ENCODE results near the gene MBTD1. TPM values are rescaled to one million over a fixed set of nuclear protein-coding genes. Genes with fewer than 3 reads are reported as not detected.

Gene MBTD1
- total and polyA plus RNA-seq, 2 experiments from 2014 or later = 19.1 to 63.9 TPM

DNA sequence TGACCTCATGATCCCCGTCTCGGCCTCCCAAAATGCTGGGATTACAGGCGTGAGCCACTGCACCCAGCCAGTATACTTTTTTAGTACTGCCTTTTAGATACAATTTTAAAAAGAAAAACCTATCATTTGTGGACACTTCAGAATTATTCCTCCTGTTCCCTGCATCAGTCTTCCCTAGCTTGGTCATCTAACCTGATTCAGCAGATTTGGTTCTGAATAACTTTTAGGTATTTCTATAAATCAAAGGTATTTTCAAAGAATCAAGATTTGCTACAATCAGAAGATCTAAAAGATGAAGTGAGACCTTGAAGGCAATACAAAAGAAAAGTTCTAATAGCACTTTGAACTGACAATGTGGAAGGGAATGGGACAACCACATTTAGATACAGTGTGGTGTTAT is 30.0 kb downstream of the MBTD1 start:
- H3K9me3 Mint-ChIP-seq = no peaks in the 10 kb centered on the region
- Histone ChIP-seq H3K4me3 (no peak overlapping the region), H4K20me1 (replicated peaks; ENCODE audit: insufficient read depth) (peaks cover 23% of the 10 kb centered on the region), H3K79me2 (replicated peaks; ENCODE audit: insufficient read depth) (peaks cover 95% of the 10 kb centered on the region), H3K4me2 (no peak overlapping the region), H2AFZ (no peak overlapping the region), H3K27ac (ENCODE audit: low read depth) (no peak overlapping the region), H3K4me1 (ENCODE audit: insufficient read depth) (no peaks in the 10 kb centered on the region; the same call in 1 of the 2 replicates), H3K36me3 (ENCODE audit: insufficient read depth) (peaks cover 2% of the 10 kb centered on the region; the same call in 1 of the 2 replicates), H3F3A (replicated peaks; ENCODE audit: low read depth) (no peaks in the 10 kb centered on the region), H3K9me2 (ENCODE audit: insufficient read depth) (no peaks in the 10 kb centered on the region), H3K27me3 (ENCODE audit: insufficient read depth) (no peaks in the 10 kb centered on the region)
- H3K27ac Mint-ChIP-seq = no peak overlapping the region
- peaks cover 2% of the 10 kb centered on the region for H3K27me3 Mint-ChIP-seq (ENCODE audit: insufficient read depth, low read depth, poor library complexity)
- peaks cover 2% of the 10 kb centered on the region; the same call in 2 of the 3 replicates for H3K36me3 Mint-ChIP-seq (ENCODE audit: low read depth)
- ATAC-seq (no peak), DNase-seq (ENCODE audit: low spot score) (no peak)
- H3K4me1 Mint-ChIP-seq = peaks cover 2% of the 10 kb centered on the region; the same call in 1 of the 3 replicates
- TF ChIP-seq CREB1 (CRISPR knock-in tag; IDR thresholded peaks at IDR 0.05; ENCODE audit: low read depth) = no peak
- TF ChIP-seq EZH2 (IDR thresholded peaks at IDR 0.05; ENCODE audit: low read depth, unreplicated experiment) = no peak
- no peak overlapping the region for H3K4me3 Mint-ChIP-seq

DNA sequence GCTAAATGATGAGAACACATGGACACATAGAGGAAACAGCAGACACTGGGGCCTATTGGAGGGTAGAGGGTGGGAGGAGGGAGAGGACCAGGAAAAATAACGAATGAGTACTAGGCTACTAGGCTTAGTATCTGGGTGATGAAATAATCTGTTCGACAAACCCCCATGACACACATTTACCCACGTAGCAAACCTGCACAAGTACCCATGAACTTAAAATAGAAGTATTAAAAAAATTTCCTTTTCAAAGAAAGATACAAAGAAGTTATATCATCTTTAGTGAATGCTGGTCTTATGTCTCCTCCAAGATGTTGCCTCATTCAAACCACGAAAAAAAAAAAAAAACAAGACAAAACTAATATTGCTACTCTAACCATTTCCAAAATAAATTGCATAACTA is 31.7 kb downstream of the MBTD1 start:
- Mint-ChIP-seq H3K4me1 (no peaks in the 10 kb centered on the region), H3K36me3 (ENCODE audit: low read depth) (peaks cover 14% of the 10 kb centered on the region), H3K4me3 (no peak overlapping the region; the same call in 2 of the 3 replicates), H3K9me3 (no peaks in the 10 kb centered on the region), H3K27me3 (ENCODE audit: insufficient read depth, low read depth, poor library complexity) (peaks cover 2% of the 10 kb centered on the region), H3K27ac (0 out of 2 replicates have a peak overlapping the region, but pooled peaks have one; percentile 59)
- H3K79me2 ChIP-seq (replicated peaks; ENCODE audit: insufficient read depth) = peaks cover 94% of the 10 kb centered on the region
- DNase-seq (ENCODE audit: low spot score) = no peak
- H3K4me1 ChIP-seq (ENCODE audit: insufficient read depth) = no peaks in the 10 kb centered on the region; the same call in 1 of the 2 replicates
- no peaks in the 10 kb centered on the region for H3K27me3 ChIP-seq (ENCODE audit: insufficient read depth)
- H3K36me3 ChIP-seq (ENCODE audit: insufficient read depth) = peaks cover 11% of the 10 kb centered on the region; the same call in 1 of the 2 replicates
- no peak overlapping the region for H2AFZ ChIP-seq
- H4K20me1 ChIP-seq (replicated peaks; ENCODE audit: insufficient read depth) = peaks cover 24% of the 10 kb centered on the region
- no peak overlapping the region for H3K4me2 ChIP-seq
- no peak for ATAC-seq
- H3K9me2 ChIP-seq (ENCODE audit: insufficient read depth) = no peaks in the 10 kb centered on the region
- H3F3A ChIP-seq (replicated peaks; ENCODE audit: low read depth) = no peaks in the 10 kb centered on the region
- no peak overlapping the region for H3K27ac ChIP-seq (ENCODE audit: low read depth)
- no peak overlapping the region for H3K4me3 ChIP-seq
- TF ChIP-seq EZH2 (IDR thresholded peaks at IDR 0.05; ENCODE audit: low read depth, unreplicated experiment) (no peak), STAT1 (IDR thresholded peaks at IDR 0.05; ENCODE audit: unreplicated experiment) (no peak), POLR2AphosphoS5 (IDR thresholded peaks at IDR 0.05; ENCODE audit: low read depth) (no peak), CREB1 (CRISPR knock-in tag; IDR thresholded peaks at IDR 0.05; ENCODE audit: low read depth) (no peak), JUNB (IDR thresholded peaks at IDR 0.05; ENCODE audit: unreplicated experiment) (no peak)
- TF ChIP-seq, protein P1, sequence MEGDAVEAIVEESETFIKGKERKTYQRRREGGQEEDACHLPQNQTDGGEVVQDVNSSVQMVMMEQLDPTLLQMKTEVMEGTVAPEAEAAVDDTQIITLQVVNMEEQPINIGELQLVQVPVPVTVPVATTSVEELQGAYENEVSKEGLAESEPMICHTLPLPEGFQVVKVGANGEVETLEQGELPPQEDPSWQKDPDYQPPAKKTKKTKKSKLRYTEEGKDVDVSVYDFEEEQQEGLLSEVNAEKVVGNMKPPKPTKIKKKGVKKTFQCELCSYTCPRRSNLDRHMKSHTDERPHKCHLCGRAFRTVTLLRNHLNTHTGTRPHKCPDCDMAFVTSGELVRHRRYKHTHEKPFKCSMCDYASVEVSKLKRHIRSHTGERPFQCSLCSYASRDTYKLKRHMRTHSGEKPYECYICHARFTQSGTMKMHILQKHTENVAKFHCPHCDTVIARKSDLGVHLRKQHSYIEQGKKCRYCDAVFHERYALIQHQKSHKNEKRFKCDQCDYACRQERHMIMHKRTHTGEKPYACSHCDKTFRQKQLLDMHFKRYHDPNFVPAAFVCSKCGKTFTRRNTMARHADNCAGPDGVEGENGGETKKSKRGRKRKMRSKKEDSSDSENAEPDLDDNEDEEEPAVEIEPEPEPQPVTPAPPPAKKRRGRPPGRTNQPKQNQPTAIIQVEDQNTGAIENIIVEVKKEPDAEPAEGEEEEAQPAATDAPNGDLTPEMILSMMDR (conservative IDR thresholded peaks at IDR 0.05; ENCODE audit: low read depth in 2 of 2) = no peak
- TF ChIP-seq, protein P2, sequence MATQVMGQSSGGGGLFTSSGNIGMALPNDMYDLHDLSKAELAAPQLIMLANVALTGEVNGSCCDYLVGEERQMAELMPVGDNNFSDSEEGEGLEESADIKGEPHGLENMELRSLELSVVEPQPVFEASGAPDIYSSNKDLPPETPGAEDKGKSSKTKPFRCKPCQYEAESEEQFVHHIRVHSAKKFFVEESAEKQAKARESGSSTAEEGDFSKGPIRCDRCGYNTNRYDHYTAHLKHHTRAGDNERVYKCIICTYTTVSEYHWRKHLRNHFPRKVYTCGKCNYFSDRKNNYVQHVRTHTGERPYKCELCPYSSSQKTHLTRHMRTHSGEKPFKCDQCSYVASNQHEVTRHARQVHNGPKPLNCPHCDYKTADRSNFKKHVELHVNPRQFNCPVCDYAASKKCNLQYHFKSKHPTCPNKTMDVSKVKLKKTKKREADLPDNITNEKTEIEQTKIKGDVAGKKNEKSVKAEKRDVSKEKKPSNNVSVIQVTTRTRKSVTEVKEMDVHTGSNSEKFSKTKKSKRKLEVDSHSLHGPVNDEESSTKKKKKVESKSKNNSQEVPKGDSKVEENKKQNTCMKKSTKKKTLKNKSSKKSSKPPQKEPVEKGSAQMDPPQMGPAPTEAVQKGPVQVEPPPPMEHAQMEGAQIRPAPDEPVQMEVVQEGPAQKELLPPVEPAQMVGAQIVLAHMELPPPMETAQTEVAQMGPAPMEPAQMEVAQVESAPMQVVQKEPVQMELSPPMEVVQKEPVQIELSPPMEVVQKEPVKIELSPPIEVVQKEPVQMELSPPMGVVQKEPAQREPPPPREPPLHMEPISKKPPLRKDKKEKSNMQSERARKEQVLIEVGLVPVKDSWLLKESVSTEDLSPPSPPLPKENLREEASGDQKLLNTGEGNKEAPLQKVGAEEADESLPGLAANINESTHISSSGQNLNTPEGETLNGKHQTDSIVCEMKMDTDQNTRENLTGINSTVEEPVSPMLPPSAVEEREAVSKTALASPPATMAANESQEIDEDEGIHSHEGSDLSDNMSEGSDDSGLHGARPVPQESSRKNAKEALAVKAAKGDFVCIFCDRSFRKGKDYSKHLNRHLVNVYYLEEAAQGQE (IDR thresholded peaks at IDR 0.05; ENCODE audit: unreplicated experiment) = no peak
- TF ChIP-seq, protein P3, sequence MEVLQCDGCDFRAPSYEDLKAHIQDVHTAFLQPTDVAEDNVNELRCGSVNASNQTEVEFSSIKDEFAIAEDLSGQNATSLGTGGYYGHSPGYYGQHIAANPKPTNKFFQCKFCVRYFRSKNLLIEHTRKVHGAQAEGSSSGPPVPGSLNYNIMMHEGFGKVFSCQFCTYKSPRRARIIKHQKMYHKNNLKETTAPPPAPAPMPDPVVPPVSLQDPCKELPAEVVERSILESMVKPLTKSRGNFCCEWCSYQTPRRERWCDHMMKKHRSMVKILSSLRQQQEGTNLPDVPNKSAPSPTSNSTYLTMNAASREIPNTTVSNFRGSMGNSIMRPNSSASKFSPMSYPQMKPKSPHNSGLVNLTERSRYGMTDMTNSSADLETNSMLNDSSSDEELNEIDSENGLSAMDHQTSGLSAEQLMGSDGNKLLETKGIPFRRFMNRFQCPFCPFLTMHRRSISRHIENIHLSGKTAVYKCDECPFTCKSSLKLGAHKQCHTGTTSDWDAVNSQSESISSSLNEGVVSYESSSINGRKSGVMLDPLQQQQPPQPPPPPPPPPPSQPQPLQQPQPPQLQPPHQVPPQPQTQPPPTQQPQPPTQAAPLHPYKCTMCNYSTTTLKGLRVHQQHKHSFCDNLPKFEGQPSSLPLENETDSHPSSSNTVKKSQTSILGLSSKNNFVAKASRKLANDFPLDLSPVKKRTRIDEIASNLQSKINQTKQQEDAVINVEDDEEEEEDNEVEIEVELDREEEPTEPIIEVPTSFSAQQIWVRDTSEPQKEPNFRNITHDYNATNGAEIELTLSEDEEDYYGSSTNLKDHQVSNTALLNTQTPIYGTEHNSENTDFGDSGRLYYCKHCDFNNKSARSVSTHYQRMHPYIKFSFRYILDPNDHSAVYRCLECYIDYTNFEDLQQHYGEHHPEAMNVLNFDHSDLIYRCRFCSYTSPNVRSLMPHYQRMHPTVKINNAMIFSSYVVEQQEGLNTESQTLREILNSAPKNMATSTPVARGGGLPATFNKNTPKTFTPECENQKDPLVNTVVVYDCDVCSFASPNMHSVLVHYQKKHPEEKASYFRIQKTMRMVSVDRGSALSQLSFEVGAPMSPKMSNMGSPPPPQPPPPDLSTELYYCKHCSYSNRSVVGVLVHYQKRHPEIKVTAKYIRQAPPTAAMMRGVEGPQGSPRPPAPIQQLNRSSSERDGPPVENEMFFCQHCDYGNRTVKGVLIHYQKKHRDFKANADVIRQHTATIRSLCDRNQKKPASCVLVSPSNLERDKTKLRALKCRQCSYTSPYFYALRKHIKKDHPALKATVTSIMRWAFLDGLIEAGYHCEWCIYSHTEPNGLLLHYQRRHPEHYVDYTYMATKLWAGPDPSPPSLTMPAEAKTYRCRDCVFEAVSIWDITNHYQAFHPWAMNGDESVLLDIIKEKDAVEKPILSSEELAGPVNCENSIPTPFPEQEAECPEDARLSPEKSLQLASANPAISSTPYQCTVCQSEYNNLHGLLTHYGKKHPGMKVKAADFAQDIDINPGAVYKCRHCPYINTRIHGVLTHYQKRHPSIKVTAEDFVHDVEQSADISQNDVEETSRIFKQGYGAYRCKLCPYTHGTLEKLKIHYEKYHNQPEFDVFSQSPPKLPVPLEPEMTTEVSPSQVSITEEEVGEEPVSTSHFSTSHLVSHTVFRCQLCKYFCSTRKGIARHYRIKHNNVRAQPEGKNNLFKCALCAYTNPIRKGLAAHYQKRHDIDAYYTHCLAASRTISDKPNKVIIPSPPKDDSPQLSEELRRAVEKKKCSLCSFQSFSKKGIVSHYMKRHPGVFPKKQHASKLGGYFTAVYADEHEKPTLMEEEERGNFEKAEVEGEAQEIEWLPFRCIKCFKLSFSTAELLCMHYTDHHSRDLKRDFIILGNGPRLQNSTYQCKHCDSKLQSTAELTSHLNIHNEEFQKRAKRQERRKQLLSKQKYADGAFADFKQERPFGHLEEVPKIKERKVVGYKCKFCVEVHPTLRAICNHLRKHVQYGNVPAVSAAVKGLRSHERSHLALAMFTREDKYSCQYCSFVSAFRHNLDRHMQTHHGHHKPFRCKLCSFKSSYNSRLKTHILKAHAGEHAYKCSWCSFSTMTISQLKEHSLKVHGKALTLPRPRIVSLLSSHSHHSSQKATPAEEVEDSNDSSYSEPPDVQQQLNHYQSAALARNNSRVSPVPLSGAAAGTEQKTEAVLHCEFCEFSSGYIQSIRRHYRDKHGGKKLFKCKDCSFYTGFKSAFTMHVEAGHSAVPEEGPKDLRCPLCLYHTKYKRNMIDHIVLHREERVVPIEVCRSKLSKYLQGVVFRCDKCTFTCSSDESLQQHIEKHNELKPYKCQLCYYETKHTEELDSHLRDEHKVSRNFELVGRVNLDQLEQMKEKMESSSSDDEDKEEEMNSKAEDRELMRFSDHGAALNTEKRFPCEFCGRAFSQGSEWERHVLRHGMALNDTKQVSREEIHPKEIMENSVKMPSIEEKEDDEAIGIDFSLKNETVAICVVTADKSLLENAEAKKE (CRISPR knock-in tag; IDR thresholded peaks at IDR 0.05) = no peak
- TF ChIP-seq, protein P4, sequence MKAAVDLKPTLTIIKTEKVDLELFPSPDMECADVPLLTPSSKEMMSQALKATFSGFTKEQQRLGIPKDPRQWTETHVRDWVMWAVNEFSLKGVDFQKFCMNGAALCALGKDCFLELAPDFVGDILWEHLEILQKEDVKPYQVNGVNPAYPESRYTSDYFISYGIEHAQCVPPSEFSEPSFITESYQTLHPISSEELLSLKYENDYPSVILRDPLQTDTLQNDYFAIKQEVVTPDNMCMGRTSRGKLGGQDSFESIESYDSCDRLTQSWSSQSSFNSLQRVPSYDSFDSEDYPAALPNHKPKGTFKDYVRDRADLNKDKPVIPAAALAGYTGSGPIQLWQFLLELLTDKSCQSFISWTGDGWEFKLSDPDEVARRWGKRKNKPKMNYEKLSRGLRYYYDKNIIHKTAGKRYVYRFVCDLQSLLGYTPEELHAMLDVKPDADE (IDR thresholded peaks at IDR 0.05) = no peak
